HEK293 (cell line): ENCODE results near the gene POT1.

ENCODE experiments used
- GLI2 ChIP-seq: fragments of 450-650 bp; formaldehyde crosslinking; IDR thresholded peaks from 2 replicates; pipeline ENCODE4; 2017; ENCODE audit warnings: missing biosample characterization, missing genetic modification characterization, low read depth, borderline replicate concordance
- GLIS2 ChIP-seq: fragments of 450-650 bp; formaldehyde crosslinking; IDR thresholded peaks from 2 replicates; pipeline ENCODE4 v1.5.1; 2016; ENCODE audit warnings: missing biosample characterization, missing genetic modification characterization
- KLF16 ChIP-seq: fragments of 450-650 bp; formaldehyde crosslinking; IDR thresholded peaks from 2 replicates; pipeline ENCODE4 v1.5.1; 2017; ENCODE audit warnings: missing biosample characterization, missing genetic modification characterization
- ZNF292 ChIP-seq: fragments of 450-650 bp; formaldehyde crosslinking; IDR thresholded peaks from 2 replicates; pipeline ENCODE4 v1.5.1; 2016; ENCODE audit warnings: low read depth, missing biosample characterization, missing genetic modification characterization, borderline replicate concordance
- ZNF311 ChIP-seq: fragments of 450-650 bp; formaldehyde crosslinking; IDR thresholded peaks from 2 replicates; pipeline ENCODE4 v1.5.1; 2017; ENCODE audit warnings: missing biosample characterization, missing genetic modification characterization, borderline replicate concordance
- ZNF366 ChIP-seq: fragments of 450-650 bp; formaldehyde crosslinking; conservative IDR thresholded peaks from 2 replicates; pipeline ENCODE4 v1.5.1; 2016; ENCODE audit warnings: missing biosample characterization, missing genetic modification characterization
- ZNF510 ChIP-seq: fragments of 450-650 bp; formaldehyde crosslinking; IDR thresholded peaks from 2 replicates; pipeline ENCODE4 v1.5.1; 2018; ENCODE audit warnings: mild to moderate bottlenecking, missing genetic modification characterization, missing biosample characterization; ENCODE audit not compliant: insufficient replicate concordance
- ZNF561 ChIP-seq: fragments of 450-650 bp; IDR thresholded peaks from 2 replicates; pipeline ENCODE4 v1.5.1; 2018; ENCODE audit warnings: missing biosample characterization, missing genetic modification characterization, borderline replicate concordance
- ZNF707 ChIP-seq: fragments of 450-650 bp; formaldehyde crosslinking; IDR thresholded peaks from 2 replicates; pipeline ENCODE4 v1.5.1; 2016; ENCODE audit warnings: missing biosample characterization, missing genetic modification characterization
- TF ChIP-seq, protein P1 (sequence below): fragments of 450-650 bp; formaldehyde crosslinking; IDR thresholded peaks from 2 replicates; pipeline ENCODE4 v1.5.1; 2017; ENCODE audit warnings: missing biosample characterization, missing genetic modification characterization
- TF ChIP-seq, protein P2 (sequence below): fragments of 450-650 bp; formaldehyde crosslinking; IDR thresholded peaks from 2 replicates; pipeline ENCODE4 v1.5.1; 2016; ENCODE audit warnings: missing biosample characterization, missing genetic modification characterization
- TF ChIP-seq, protein P3 (sequence below): fragments of 450-650 bp; formaldehyde crosslinking; IDR thresholded peaks from 2 replicates; pipeline ENCODE4 v1.5.1; 2017; ENCODE audit warnings: missing biosample characterization, missing genetic modification characterization

DNA sequence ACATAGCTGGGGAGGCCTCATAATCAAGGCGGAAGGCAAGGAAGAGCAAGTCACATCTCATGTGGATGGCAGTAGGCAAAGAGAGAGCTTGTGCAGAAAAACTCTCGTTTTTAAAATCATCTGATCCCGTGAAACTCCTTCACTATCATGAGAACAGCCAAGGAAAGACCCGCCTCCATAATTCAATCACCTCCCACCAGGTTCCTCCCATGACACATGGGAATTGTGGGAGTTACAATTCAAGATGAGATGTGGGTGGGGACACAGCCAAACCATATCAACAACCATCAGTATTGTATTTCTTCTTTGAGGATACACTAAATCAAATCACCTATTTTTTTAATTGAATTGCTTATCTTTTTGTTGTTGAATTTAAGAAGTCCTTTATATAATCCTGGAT is 16.7 kb downstream of the POT1 start:
- TF ChIP-seq, protein P1, sequence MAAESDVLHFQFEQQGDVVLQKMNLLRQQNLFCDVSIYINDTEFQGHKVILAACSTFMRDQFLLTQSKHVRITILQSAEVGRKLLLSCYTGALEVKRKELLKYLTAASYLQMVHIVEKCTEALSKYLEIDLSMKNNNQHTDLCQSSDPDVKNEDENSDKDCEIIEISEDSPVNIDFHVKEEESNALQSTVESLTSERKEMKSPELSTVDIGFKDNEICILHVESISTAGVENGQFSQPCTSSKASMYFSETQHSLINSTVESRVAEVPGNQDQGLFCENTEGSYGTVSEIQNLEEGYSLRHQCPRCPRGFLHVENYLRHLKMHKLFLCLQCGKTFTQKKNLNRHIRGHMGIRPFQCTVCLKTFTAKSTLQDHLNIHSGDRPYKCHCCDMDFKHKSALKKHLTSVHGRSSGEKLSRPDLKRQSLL, result no peak
- TF ChIP-seq ZNF510 (no peak), GLI2 (tag by site-specific recombination) (no peak), ZNF311 (tag by site-specific recombination) (no peak), ZNF292 (tag by site-specific recombination) (no peak), ZNF561 (no peak), KLF16 (tag by site-specific recombination) (no peak), ZNF366 (no peak), ZNF707 (tag by site-specific recombination) (no peak), GLIS2 (no peak)
- TF ChIP-seq, protein P2, sequence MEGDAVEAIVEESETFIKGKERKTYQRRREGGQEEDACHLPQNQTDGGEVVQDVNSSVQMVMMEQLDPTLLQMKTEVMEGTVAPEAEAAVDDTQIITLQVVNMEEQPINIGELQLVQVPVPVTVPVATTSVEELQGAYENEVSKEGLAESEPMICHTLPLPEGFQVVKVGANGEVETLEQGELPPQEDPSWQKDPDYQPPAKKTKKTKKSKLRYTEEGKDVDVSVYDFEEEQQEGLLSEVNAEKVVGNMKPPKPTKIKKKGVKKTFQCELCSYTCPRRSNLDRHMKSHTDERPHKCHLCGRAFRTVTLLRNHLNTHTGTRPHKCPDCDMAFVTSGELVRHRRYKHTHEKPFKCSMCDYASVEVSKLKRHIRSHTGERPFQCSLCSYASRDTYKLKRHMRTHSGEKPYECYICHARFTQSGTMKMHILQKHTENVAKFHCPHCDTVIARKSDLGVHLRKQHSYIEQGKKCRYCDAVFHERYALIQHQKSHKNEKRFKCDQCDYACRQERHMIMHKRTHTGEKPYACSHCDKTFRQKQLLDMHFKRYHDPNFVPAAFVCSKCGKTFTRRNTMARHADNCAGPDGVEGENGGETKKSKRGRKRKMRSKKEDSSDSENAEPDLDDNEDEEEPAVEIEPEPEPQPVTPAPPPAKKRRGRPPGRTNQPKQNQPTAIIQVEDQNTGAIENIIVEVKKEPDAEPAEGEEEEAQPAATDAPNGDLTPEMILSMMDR (tag by site-specific recombination), result no peak
- TF ChIP-seq, protein P3, sequence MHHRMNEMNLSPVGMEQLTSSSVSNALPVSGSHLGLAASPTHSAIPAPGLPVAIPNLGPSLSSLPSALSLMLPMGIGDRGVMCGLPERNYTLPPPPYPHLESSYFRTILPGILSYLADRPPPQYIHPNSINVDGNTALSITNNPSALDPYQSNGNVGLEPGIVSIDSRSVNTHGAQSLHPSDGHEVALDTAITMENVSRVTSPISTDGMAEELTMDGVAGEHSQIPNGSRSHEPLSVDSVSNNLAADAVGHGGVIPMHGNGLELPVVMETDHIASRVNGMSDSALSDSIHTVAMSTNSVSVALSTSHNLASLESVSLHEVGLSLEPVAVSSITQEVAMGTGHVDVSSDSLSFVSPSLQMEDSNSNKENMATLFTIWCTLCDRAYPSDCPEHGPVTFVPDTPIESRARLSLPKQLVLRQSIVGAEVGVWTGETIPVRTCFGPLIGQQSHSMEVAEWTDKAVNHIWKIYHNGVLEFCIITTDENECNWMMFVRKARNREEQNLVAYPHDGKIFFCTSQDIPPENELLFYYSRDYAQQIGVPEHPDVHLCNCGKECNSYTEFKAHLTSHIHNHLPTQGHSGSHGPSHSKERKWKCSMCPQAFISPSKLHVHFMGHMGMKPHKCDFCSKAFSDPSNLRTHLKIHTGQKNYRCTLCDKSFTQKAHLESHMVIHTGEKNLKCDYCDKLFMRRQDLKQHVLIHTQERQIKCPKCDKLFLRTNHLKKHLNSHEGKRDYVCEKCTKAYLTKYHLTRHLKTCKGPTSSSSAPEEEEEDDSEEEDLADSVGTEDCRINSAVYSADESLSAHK (tag by site-specific recombination), result no peak
